GM12878 (cell line): ENCODE results near the gene ZNF710. TPM values are rescaled to one million over a fixed set of nuclear protein-coding genes. Genes with fewer than 3 reads are reported as not detected.

ENCODE experiments used
- BMI1 ChIP-seq: fragments of 450-650 bp; IDR thresholded peaks from 2 replicates; pipeline ENCODE4 v1.6.1; 2016; ENCODE audit warnings: mild to moderate bottlenecking, moderate library complexity, borderline replicate concordance
- BRCA1 ChIP-seq: IDR thresholded peaks from 2 replicates; pipeline ENCODE4 v1.6.1; 2011; ENCODE audit warnings: low read depth, low read length, improper control_type of control experiment
- EGR1 ChIP-seq, 2 experiments: IDR thresholded peaks; 1 replicate in 1 of 2; 2 replicates in 1 of 2; pipeline ENCODE4 v1.6.1; 2011 to 2012; ENCODE audit warnings: low read depth in 2 of 2, low read length in 2 of 2, borderline replicate concordance in 1 of 2, mild to moderate bottlenecking in 1 of 2, moderate library complexity in 1 of 2
- FOS ChIP-seq: IDR thresholded peaks from 3 replicates; pipeline ENCODE4 v1.6.1; 2011; ENCODE audit warnings: borderline replicate concordance; ENCODE audit not compliant: insufficient read length; ENCODE audit errors: extremely low read depth
- GATAD2B ChIP-seq: fragments of 450-650 bp; conservative IDR thresholded peaks from 2 replicates; pipeline ENCODE4 v1.6.1; 2017; ENCODE audit warnings: low read depth, mild to moderate bottlenecking, moderate library complexity
- IRF4 ChIP-seq: IDR thresholded peaks from 2 replicates; pipeline ENCODE4 v1.6.1; 2011; ENCODE audit warnings: low read depth, low read length
- KLF5 ChIP-seq: fragments of 450-650 bp; IDR thresholded peaks from 2 replicates; pipeline ENCODE4 v1.6.1; 2014; ENCODE audit warnings: mild to moderate bottlenecking; ENCODE audit not compliant: partially characterized antibody
- LARP7 ChIP-seq: fragments of 450-650 bp; IDR thresholded peaks from 2 replicates; pipeline ENCODE4 v1.6.1; 2017; ENCODE audit warnings: mild to moderate bottlenecking
- MAX ChIP-seq: IDR thresholded peaks from 2 replicates; pipeline ENCODE4 v1.6.1; 2012; ENCODE audit warnings: low read depth, low read length, improper control_type of control experiment
- NR2C1 ChIP-seq: fragments of 450-650 bp; IDR thresholded peaks from 2 replicates; pipeline ENCODE4 v1.6.1; 2017; ENCODE audit warnings: antibody characterized with exemption, mild to moderate bottlenecking, moderate library complexity
- RELB ChIP-seq: fragments of 450-650 bp; IDR thresholded peaks from 2 replicates; pipeline ENCODE4 v1.6.1; 2017; ENCODE audit warnings: low read depth, mild to moderate bottlenecking, moderate library complexity
- SMC3 ChIP-seq: IDR thresholded peaks from 2 replicates; pipeline ENCODE4 v1.6.1; 2011; ENCODE audit warnings: low read length, improper control_type of control experiment, borderline replicate concordance
- SREBF1 ChIP-seq: IDR thresholded peaks from 2 replicates; pipeline ENCODE4 v1.6.1; 2012; ENCODE audit warnings: mild to moderate bottlenecking, low read length
- SUPT20H ChIP-seq: IDR thresholded peaks from 2 replicates; pipeline ENCODE4 v1.6.1; 2011; ENCODE audit warnings: low read depth, mild to moderate bottlenecking, low read length, moderate library complexity, borderline replicate concordance; ENCODE audit not compliant: control insufficient read depth
- SUZ12 ChIP-seq: fragments of 200-600 bp; sonication (generic); IDR thresholded peaks from one replicate; pipeline ENCODE4 v1.6.1; 2018; ENCODE audit warnings: antibody characterized with exemption, mild to moderate bottlenecking; ENCODE audit not compliant: unreplicated experiment
- TBL1XR1 ChIP-seq: IDR thresholded peaks from 2 replicates; pipeline ENCODE4 v1.6.1; 2012; ENCODE audit warnings: low read depth, low read length, improper control_type of control experiment
- USF1 ChIP-seq: IDR thresholded peaks from 2 replicates; pipeline ENCODE4 v1.6.1; 2011; ENCODE audit warnings: borderline replicate concordance, low read depth, mild to moderate bottlenecking, moderate library complexity, mixed read lengths, low read length; ENCODE audit not compliant: insufficient read depth; ENCODE audit errors: extremely low read length
- YBX1 ChIP-seq: fragments of 450-650 bp; IDR thresholded peaks from 2 replicates; pipeline ENCODE4 v1.6.1; 2016; ENCODE audit warnings: antibody characterized with exemption
- YY1 ChIP-seq: IDR thresholded peaks from 2 replicates; pipeline ENCODE4 v1.6.1; 2011; ENCODE audit warnings: low read depth, mild to moderate bottlenecking, low read length
- ZNF217 ChIP-seq: fragments of 450-650 bp; IDR thresholded peaks from 2 replicates; pipeline ENCODE4 v1.6.1; 2017; ENCODE audit warnings: antibody characterized with exemption, mild to moderate bottlenecking
- polyA plus RNA-seq, 11 experiments: library from polyadenylated mRNA; depleted of rRNA in 4 of 11; unstranded in 6 of 11; stranded (reverse) in 5 of 11; fragments of >200 nt; fragmentation: Nextera tagmentation in 4 of 11; fragmentation: Illumina TruSeq in 1 of 11; extraction: Ambion mirVana in 4 of 11; extraction: Trizol in 1 of 11; gene quantifications; 1 replicate in 1 of 11; 2 replicates in 10 of 11; pipeline versions ENCODE4 v1.2.1 to v1.2.3, GENCODE V29; 2011 to 2016; ENCODE audit warnings: inconsistent platforms in 2 of 11, missing spikeins in 2 of 11, low read depth in 1 of 11
- total RNA-seq, 4 experiments: library from RNA; depleted of rRNA in 3 of 4; stranded (reverse); fragments of >200 nt in 3 of 4; fragmentation: Illumina TruSeq in 1 of 4; extraction: Trizol in 1 of 4; gene quantifications; 2 replicates each; pipeline versions ENCODE4 v1.2.1 to v1.2.3, GENCODE V29; 2013 to 2021
- TF ChIP-seq, protein P1 (sequence below): fragments of 450-650 bp; IDR thresholded peaks from 2 replicates; pipeline ENCODE4 v1.6.1; 2014; ENCODE audit warnings: mild to moderate bottlenecking
- TF ChIP-seq, protein P2 (sequence below): IDR thresholded peaks from 2 replicates; pipeline ENCODE4 v1.6.1; 2012; ENCODE audit warnings: improper control_type of control experiment, low read depth, low read length; ENCODE audit not compliant: insufficient replicate concordance

Gene ZNF710
- total and polyA plus RNA-seq, 10 of the 15 experiments (the other 5 are each of a cell fraction or from before 2014, with no cell fraction given), result 1.4 to 43.5 (median 9.8) TPM

GRCh38 chr15:90062023-90062442 is 60.9 kb downstream of the ZNF710 start (continued):
- TF ChIP-seq MAX (no peak), SUZ12 (no peak), IRF4 (no peak), YBX1 (no peak), ZNF217 (no peak), SREBF1 (no peak), BMI1 (no peak), FOS (no peak), SUPT20H (no peak), BRCA1 (no peak), YY1 (no peak), KLF5 (no peak), NR2C1 (no peak), USF1 (no peak), GATAD2B (0 out of 2 replicates have a peak, but pooled peaks have one; percentile 40), SMC3 (no peak), EGR1 (IDR thresholded peaks at IDR 0.05; ENCODE audit: borderline replicate concordance in 1 of 2, low read depth in 2 of 2, low read length in 2 of 2) (peak in 1 of 2 experiments; percentile 68; a peak in 1 of 3 replicates), TBL1XR1 (no peak), LARP7 (no peak), RELB (no peak)
- TF ChIP-seq, protein P1, sequence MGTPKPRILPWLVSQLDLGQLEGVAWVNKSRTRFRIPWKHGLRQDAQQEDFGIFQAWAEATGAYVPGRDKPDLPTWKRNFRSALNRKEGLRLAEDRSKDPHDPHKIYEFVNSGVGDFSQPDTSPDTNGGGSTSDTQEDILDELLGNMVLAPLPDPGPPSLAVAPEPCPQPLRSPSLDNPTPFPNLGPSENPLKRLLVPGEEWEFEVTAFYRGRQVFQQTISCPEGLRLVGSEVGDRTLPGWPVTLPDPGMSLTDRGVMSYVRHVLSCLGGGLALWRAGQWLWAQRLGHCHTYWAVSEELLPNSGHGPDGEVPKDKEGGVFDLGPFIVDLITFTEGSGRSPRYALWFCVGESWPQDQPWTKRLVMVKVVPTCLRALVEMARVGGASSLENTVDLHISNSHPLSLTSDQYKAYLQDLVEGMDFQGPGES, result no peak
- TF ChIP-seq, protein P2, sequence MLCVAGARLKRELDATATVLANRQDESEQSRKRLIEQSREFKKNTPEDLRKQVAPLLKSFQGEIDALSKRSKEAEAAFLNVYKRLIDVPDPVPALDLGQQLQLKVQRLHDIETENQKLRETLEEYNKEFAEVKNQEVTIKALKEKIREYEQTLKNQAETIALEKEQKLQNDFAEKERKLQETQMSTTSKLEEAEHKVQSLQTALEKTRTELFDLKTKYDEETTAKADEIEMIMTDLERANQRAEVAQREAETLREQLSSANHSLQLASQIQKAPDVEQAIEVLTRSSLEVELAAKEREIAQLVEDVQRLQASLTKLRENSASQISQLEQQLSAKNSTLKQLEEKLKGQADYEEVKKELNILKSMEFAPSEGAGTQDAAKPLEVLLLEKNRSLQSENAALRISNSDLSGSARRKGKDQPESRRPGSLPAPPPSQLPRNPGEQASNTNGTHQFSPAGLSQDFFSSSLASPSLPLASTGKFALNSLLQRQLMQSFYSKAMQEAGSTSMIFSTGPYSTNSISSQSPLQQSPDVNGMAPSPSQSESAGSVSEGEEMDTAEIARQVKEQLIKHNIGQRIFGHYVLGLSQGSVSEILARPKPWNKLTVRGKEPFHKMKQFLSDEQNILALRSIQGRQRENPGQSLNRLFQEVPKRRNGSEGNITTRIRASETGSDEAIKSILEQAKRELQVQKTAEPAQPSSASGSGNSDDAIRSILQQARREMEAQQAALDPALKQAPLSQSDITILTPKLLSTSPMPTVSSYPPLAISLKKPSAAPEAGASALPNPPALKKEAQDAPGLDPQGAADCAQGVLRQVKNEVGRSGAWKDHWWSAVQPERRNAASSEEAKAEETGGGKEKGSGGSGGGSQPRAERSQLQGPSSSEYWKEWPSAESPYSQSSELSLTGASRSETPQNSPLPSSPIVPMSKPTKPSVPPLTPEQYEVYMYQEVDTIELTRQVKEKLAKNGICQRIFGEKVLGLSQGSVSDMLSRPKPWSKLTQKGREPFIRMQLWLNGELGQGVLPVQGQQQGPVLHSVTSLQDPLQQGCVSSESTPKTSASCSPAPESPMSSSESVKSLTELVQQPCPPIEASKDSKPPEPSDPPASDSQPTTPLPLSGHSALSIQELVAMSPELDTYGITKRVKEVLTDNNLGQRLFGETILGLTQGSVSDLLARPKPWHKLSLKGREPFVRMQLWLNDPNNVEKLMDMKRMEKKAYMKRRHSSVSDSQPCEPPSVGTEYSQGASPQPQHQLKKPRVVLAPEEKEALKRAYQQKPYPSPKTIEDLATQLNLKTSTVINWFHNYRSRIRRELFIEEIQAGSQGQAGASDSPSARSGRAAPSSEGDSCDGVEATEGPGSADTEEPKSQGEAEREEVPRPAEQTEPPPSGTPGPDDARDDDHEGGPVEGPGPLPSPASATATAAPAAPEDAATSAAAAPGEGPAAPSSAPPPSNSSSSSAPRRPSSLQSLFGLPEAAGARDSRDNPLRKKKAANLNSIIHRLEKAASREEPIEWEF, result no peak
